SK-N-SH (cell line): ENCODE data around the gene MC1R. TPM values are rescaled to one million over a fixed set of nuclear protein-coding genes. Genes with fewer than 3 reads are reported as not detected.

ENCODE experiments used
- CTCF ChIA-PET: fragments of 300-600, 350-600 bp; formaldehyde crosslinking; extraction: SDS; loops from one replicate; lab custom pipeline; 2021; lab: Yijun Ruan, JAX
- POLR2A ChIA-PET: fragments of 350-600 bp; sonication (Branson Sonifier 250); formaldehyde crosslinking; extraction: SDS; loops from one replicate; lab custom pipeline; 2020; ENCODE audit warnings: antibody characterized with exemption, inconsistent platforms; lab: Yijun Ruan, JAX
- DNase-seq: peaks from one replicate; pipeline ENCODE4 v3.0.0; 2012
- H2AFZ ChIP-seq: fragments of 200-600 bp; sonication (generic); 2 replicates; pipeline ENCODE4 v1.8.1; 2016; ENCODE audit warnings: antibody characterized with exemption, mild to moderate bottlenecking, low read depth
- H3F3A ChIP-seq: fragments of 200-600 bp; sonication (generic); replicated peaks from 2 replicates; pipeline ENCODE3; 2016; ENCODE audit warnings: antibody characterized with exemption, mild to moderate bottlenecking; ENCODE audit not compliant: insufficient read depth
- H3K27ac ChIP-seq, 2 experiments: fragments of 200-500 bp in 1 of 2; fragments of 200-600 bp in 1 of 2; sonication (Bioruptor generic) in 1 of 2; sonication (generic), shearing (Covaris generic) in 1 of 2; 2 replicates each; pipeline versions ENCODE4 v1.5.1 to v1.6.1; 2014 to 2016; ENCODE audit warnings: low read depth in 2 of 2, inconsistent platforms in 1 of 2, low read length in 1 of 2, mild to moderate bottlenecking in 1 of 2, mixed read lengths in 1 of 2
- H3K27me3 ChIP-seq: fragments of 200-600 bp; sonication (generic), shearing (Covaris generic); 2 replicates; pipeline ENCODE4 v1.6.1; 2016; ENCODE audit warnings: mixed run types; ENCODE audit not compliant: insufficient read depth
- H3K36me3 ChIP-seq, 2 experiments: fragments of 200-500 bp in 1 of 2; fragments of 200-600 bp in 1 of 2; sonication (Bioruptor generic) in 1 of 2; sonication (generic) in 1 of 2; replicated peaks in 1 of 2; 2 replicates each; pipeline versions ENCODE3 to v1.5.1; 2014 to 2016; ENCODE audit warnings: low read length in 1 of 2, mild to moderate bottlenecking in 1 of 2; ENCODE audit not compliant: insufficient read depth in 2 of 2, control insufficient read depth in 1 of 2
- H3K4me1 ChIP-seq, 2 experiments: fragments of 200-500 bp in 1 of 2; fragments of 200-600 bp in 1 of 2; sonication (Bioruptor generic) in 1 of 2; sonication (generic), shearing (Covaris generic) in 1 of 2; 2 replicates each; pipeline versions ENCODE4 v1.5.1 to v1.6.1; 2014 to 2016; ENCODE audit warnings: low read depth in 1 of 2, low read length in 1 of 2, mixed run types in 1 of 2; ENCODE audit not compliant: insufficient read depth in 2 of 2, control insufficient read depth in 1 of 2
- H3K4me2 ChIP-seq: fragments of 200-600 bp; sonication (generic), shearing (Covaris generic); 2 replicates; pipeline ENCODE4 v1.6.1; 2017; ENCODE audit warnings: mixed run types
- H3K4me3 ChIP-seq, 2 experiments: fragments of 200-500 bp in 1 of 2; fragments of 200-600 bp in 1 of 2; sonication (Bioruptor generic) in 1 of 2; sonication (generic), shearing (Covaris generic) in 1 of 2; 2 replicates each; pipeline versions ENCODE4 v1.5.1 to v1.8.1; 2014 to 2016; ENCODE audit warnings: low read depth in 2 of 2, inconsistent platforms in 1 of 2, low read length in 1 of 2, mild to moderate bottlenecking in 1 of 2, mixed read lengths in 1 of 2, moderate library complexity in 1 of 2
- H3K79me2 ChIP-seq: fragments of 200-600 bp; sonication (generic); 2 replicates; pipeline ENCODE4 v1.8.1; 2017; ENCODE audit warnings: mild to moderate bottlenecking; ENCODE audit not compliant: insufficient read depth
- H3K9ac ChIP-seq: fragments of 200-600 bp; sonication (generic); 2 replicates; pipeline ENCODE4 v1.6.1; 2017; ENCODE audit warnings: mixed run types
- H3K9me2 ChIP-seq: fragments of 200-600 bp; sonication (generic); 2 replicates; pipeline ENCODE4 v1.6.1; 2017; ENCODE audit warnings: mixed run types
- H3K9me3 ChIP-seq: fragments of 200-600 bp; sonication (generic); 2 replicates; pipeline ENCODE4 v1.6.1; 2017; ENCODE audit warnings: mixed run types, mild to moderate bottlenecking, moderate library complexity
- H4K20me1 ChIP-seq: fragments of 200-600 bp; sonication (generic); 2 replicates; pipeline ENCODE4 v1.6.1; 2017; ENCODE audit warnings: mild to moderate bottlenecking, mixed run types; ENCODE audit not compliant: insufficient read depth
- CHD2 ChIP-seq: fragments of 150-350 bp; IDR thresholded peaks from 2 replicates; pipeline ENCODE4 v1.6.1; 2018; ENCODE audit warnings: low read length; ENCODE audit not compliant: partially characterized antibody
- ELF1 ChIP-seq: IDR thresholded peaks from 2 replicates; pipeline ENCODE4 v1.4.0; 2012
- EP300 ChIP-seq, 2 experiments: IDR thresholded peaks; 2 replicates each; pipeline versions ENCODE4 v1.4.0 to v1.6.1; 2012; ENCODE audit warnings: borderline replicate concordance in 1 of 2, low read depth in 1 of 2, low read length in 1 of 2
- EZH2phosphoT487 ChIP-seq: fragments of 200-600 bp; sonication (generic); IDR thresholded peaks from 2 replicates; pipeline ENCODE4 v1.6.1; 2017; ENCODE audit warnings: low read depth, mixed run types, mild to moderate bottlenecking, antibody characterized with exemption, moderate library complexity, borderline replicate concordance
- FOSL2 ChIP-seq: IDR thresholded peaks from 2 replicates; pipeline ENCODE4 v1.4.0; 2012; ENCODE audit warnings: low read depth, mild to moderate bottlenecking, moderate library complexity, borderline replicate concordance
- FOXM1 ChIP-seq: IDR thresholded peaks from 2 replicates; pipeline ENCODE4 v1.4.0; 2012; ENCODE audit warnings: low read depth, mild to moderate bottlenecking
- GABPA ChIP-seq: IDR thresholded peaks from 2 replicates; pipeline ENCODE4 v1.4.0; 2012; ENCODE audit warnings: low read depth, mild to moderate bottlenecking
- GATA2 ChIP-seq: sonication (generic); formaldehyde crosslinking; IDR thresholded peaks from 2 replicates; pipeline ENCODE4 v1.5.0; 2020; ENCODE audit warnings: mild to moderate bottlenecking, missing genetic modification reagents
- IRF3 ChIP-seq: fragments of 150-350 bp; IDR thresholded peaks from 2 replicates; pipeline ENCODE4 v1.6.1; 2016; ENCODE audit warnings: mild to moderate bottlenecking, low read depth, low read length
- JUND ChIP-seq: IDR thresholded peaks from 2 replicates; pipeline ENCODE4 v1.4.0; 2012
- MAX ChIP-seq: IDR thresholded peaks from 2 replicates; pipeline ENCODE4 v1.4.0; 2012; ENCODE audit warnings: low read depth
- MEF2A ChIP-seq: IDR thresholded peaks from 2 replicates; pipeline ENCODE4 v1.4.0; 2012; ENCODE audit warnings: low read depth, borderline replicate concordance
- MXI1 ChIP-seq: IDR thresholded peaks from 2 replicates; pipeline ENCODE4 v1.6.1; 2012; ENCODE audit warnings: mild to moderate bottlenecking, low read depth, low read length, improper control_type of control experiment
- PBX3 ChIP-seq: IDR thresholded peaks from 2 replicates; pipeline ENCODE4; 2012
- POLR2AphosphoS5 ChIP-seq: IDR thresholded peaks from 2 replicates; pipeline ENCODE4 v1.6.1; 2012; ENCODE audit warnings: low read depth, low read length
- RAD21 ChIP-seq: IDR thresholded peaks from 2 replicates; pipeline ENCODE4 v1.6.1; 2012; ENCODE audit warnings: mild to moderate bottlenecking, low read length
- RFX5 ChIP-seq: IDR thresholded peaks from 2 replicates; pipeline ENCODE4 v1.6.1; 2012; ENCODE audit warnings: mild to moderate bottlenecking, improper control_type of control experiment, low read length
- RXRA ChIP-seq: IDR thresholded peaks from 2 replicates; pipeline ENCODE4 v1.4.0; 2012; ENCODE audit warnings: low read depth, mild to moderate bottlenecking, borderline replicate concordance
- SIN3A ChIP-seq: IDR thresholded peaks from 2 replicates; pipeline ENCODE4 v1.6.1; 2012; ENCODE audit warnings: low read depth, mild to moderate bottlenecking, low read length, moderate library complexity, borderline replicate concordance
- TEAD4 ChIP-seq: IDR thresholded peaks from 2 replicates; pipeline ENCODE4 v1.4.0; 2012; ENCODE audit warnings: mild to moderate bottlenecking, borderline replicate concordance; ENCODE audit not compliant: insufficient read depth
- USF1 ChIP-seq: IDR thresholded peaks from 2 replicates; pipeline ENCODE4 v1.4.0; 2012; ENCODE audit warnings: low read depth, borderline replicate concordance
- USF2 ChIP-seq: fragments of 150-350 bp; IDR thresholded peaks from 2 replicates; pipeline ENCODE4 v1.6.1; 2017; ENCODE audit warnings: antibody characterized with exemption, low read length, low read depth, borderline replicate concordance
- YY1 ChIP-seq: IDR thresholded peaks from 2 replicates; pipeline ENCODE4 v1.4.0; 2012; ENCODE audit warnings: low read depth, mild to moderate bottlenecking
- WGBS: methylation state at CpG from one replicate; pipeline ENCODE4 v1.1.6; 2017; ENCODE audit warnings: low lambda C conversion rate; 5-methylcytosine and 5-hydroxymethylcytosine counted together
- polyA plus RNA-seq, 3 experiments: library from polyadenylated mRNA; depleted of rRNA; stranded (reverse); fragments of >200 nt; gene quantifications; 2 replicates each; pipeline ENCODE4 v1.2.3, GENCODE V29; 2012

Gene MC1R
- polyA plus RNA-seq, 1 of the 3 experiments (the other 2 are of a cell fraction), result 11.1 TPM

GRCh38 chr16:89912143-89912542 lies 6.5 kb upstream of the MC1R start (continued):
- TF ChIP-seq POLR2AphosphoS5 (no peak), SIN3A (no peak), GABPA (no peak), PBX3 (no peak), RAD21 (no peak), JUND (no peak), IRF3 (no peak)

- CTCF ChIA-PET, result interaction anchor here (1.0 to 7.0 kb wide), 2 partner anchors 11 to 207 kb away, joined by 3 to 53 read pairs; partner anchors contain the start of gene TUBB3
- WGBS, result 94% methylated on average over 11 of the region's 14 CpGs
- no peak for DNase-seq
- H4K20me1 ChIP-seq, result no peaks in the 10 kb centered on the region
- TF ChIP-seq USF2 (no peak), PBX3 (no peak), POLR2AphosphoS5 (no peak), MEF2A (no peak), CHD2 (no peak), RFX5 (no peak), ELF1 (no peak), MAX (no peak), EZH2phosphoT487 (no peak), YY1 (no peak), USF1 (no peak), EP300 (IDR thresholded peaks at IDR 0.05; ENCODE audit: borderline replicate concordance in 1 of 2, low read depth in 1 of 2, low read length in 1 of 2) (no peak), TEAD4 (no peak), RXRA (no peak), GATA2 (CRISPR knock-in tag) (no peak), MXI1 (no peak), FOSL2 (no peak), FOXM1 (no peak)
- TF ChIP-seq, all 33 proteins: peak for 0
- Histone ChIP-seq H3K79me2 (no peaks in the 10 kb centered on the region), H3K9me2 (no peaks in the 10 kb centered on the region), H3K4me3 (no peak overlapping the region), H3K27me3 (no peaks in the 10 kb centered on the region), H3K9ac (no peak overlapping the region), H3K9me3 (no peaks in the 10 kb centered on the region), H3K4me1 (peaks cover 0 to 5% of the 10 kb centered on the region in 2 experiments; a peak in 2 of 4 replicates), H3K27ac (no peak overlapping the region), H3F3A (peaks cover 14% of the 10 kb centered on the region), H3K4me2 (no peak overlapping the region), H3K36me3 (peaks cover 16 to 25% of the 10 kb centered on the region in 2 experiments), H2AFZ (no peak overlapping the region)
- POLR2A ChIA-PET, result interaction anchor here (1.4 kb wide), 1 partner anchor 9 kb away, joined by 6 read pairs; no protein-coding TSS in a partner anchor
These were observed 6.0 kb upstream of the MC1R start for GRCh38 chr16:89912627-89913026.
